Lung (tissue), 12 donors: ENCODE measurements around the gene MUC20. TPM values are rescaled to one million over a fixed set of nuclear protein-coding genes. Genes with fewer than 3 reads are reported as not detected.
"Not testable (repeated sequence)": the region's sequence is repeated elsewhere in the genome, so short reads cannot be mapped to it uniquely, and the experiment has no call there.

Experiments used
- ATAC-seq: fragments of 200-7000 bp; cut with Tn5 transposase; one replicate; pipeline ENCODE4 v1.9.1; 2020; ENCODE audit warnings: moderate number of reproducible peaks; ENCODE audit not compliant: insufficient read depth, low FRiP score
- DNase-seq, 3 donors: peaks; one replicate each; pipeline ENCODE4 v3.0.0-alpha.2; 2013 to 2017
- H3K27ac ChIP-seq, 2 donors: one replicate each; pipeline ENCODE4 v1.5.1; 2013; ENCODE audit warnings: mild to moderate bottlenecking in 2 of 2, moderate library complexity in 2 of 2, control low read depth in 1 of 2, inconsistent platforms in 1 of 2, low read depth in 1 of 2, low read length in 1 of 2
- H3K27me3 ChIP-seq, 3 donors: one replicate each; pipeline ENCODE4 v1.5.1; 2013; ENCODE audit warnings: low read length in 2 of 3; ENCODE audit not compliant: control insufficient read depth in 3 of 3, insufficient read depth in 3 of 3
- H3K36me3 ChIP-seq, 4 donors: one replicate each; pipeline ENCODE4 v1.5.1; 2013; ENCODE audit warnings: low read length in 4 of 4, mild to moderate bottlenecking in 1 of 4, moderate library complexity in 1 of 4; ENCODE audit not compliant: control insufficient read depth in 4 of 4, insufficient read depth in 4 of 4
- H3K4me1 ChIP-seq, 5 donors: one replicate each; pipeline ENCODE4 v1.5.1; 2013; ENCODE audit warnings: low read length in 5 of 5, mild to moderate bottlenecking in 2 of 5, moderate library complexity in 1 of 5; ENCODE audit not compliant: control insufficient read depth in 5 of 5, insufficient read depth in 5 of 5
- H3K4me3 ChIP-seq: one replicate; pipeline ENCODE4 v1.5.1; 2013; ENCODE audit warnings: mild to moderate bottlenecking, control low read depth, moderate library complexity
- H3K9ac ChIP-seq, 2 donors: one replicate each; pipeline ENCODE4 v1.5.1; 2013; ENCODE audit warnings: low read length in 2 of 2, control low read depth in 1 of 2; ENCODE audit not compliant: insufficient read depth in 1 of 2
- H3K9me3 ChIP-seq, 4 donors: one replicate each; pipeline ENCODE4 v1.5.1; 2013; ENCODE audit warnings: low read length in 3 of 4, mild to moderate bottlenecking in 1 of 4, moderate library complexity in 1 of 4; ENCODE audit not compliant: control insufficient read depth in 4 of 4, insufficient read depth in 3 of 4
- CTCF ChIP-seq: IDR thresholded peaks from 2 replicates; pipeline ENCODE4 v1.5.1; 2012; ENCODE audit warnings: mild to moderate bottlenecking; ENCODE audit errors: control extremely low read depth, extremely low read depth
- WGBS, 2 donors: extraction: QIAGEN DNeasy Blood & Tissue Kit; methylation state at CpG; one replicate each; pipeline ENCODE4 v1.1.7; 2013; 5-methylcytosine and 5-hydroxymethylcytosine counted together
- polyA plus RNA-seq, 2 donors: library from polyadenylated mRNA; stranded (reverse); fragments of 200-250 nt; gene quantifications; one replicate each; pipeline ENCODE4 v1.2.1, GENCODE V29; 2013
- total RNA-seq, 2 donors: library from RNA; depleted of rRNA in 1 of 2; stranded (reverse); fragments of >200 nt in 1 of 2; gene quantifications; one replicate each; pipeline ENCODE4 v1.2.1, GENCODE V29; 2014 to 2021
- donor health status: control.
- donor health status: control.
- donor health status: Bipolar disorder and iron deficiency.
- donor health status: healthy.
- donor health status: DM: yes; HTN: yes; CAD: no.

MUC20 gene
- total and polyA plus RNA-seq, 4 donors, result 11.0 to 23.9 (median 18.2) TPM

- ATAC-seq, result no peak
- Histone ChIP-seq H3K9ac (no peak overlapping the region), H3K36me3 (peaks cover 13 to 34% (median 21%) of the 10 kb centered on the region in 4 donors), H3K4me3 (no peak overlapping the region), H3K4me1 (peaks cover 0 to 6% (median 3%) of the 10 kb centered on the region in 5 donors), H3K27me3 (no peaks in the 10 kb centered on the region), H3K27ac (no peak overlapping the region), H3K9me3 (no peaks in the 10 kb centered on the region)
- DNase-seq, result no peak
- WGBS, 2 donors, result 89 to 91% methylated on average over 9 of the region's 9 CpGs
- no peak for TF ChIP-seq CTCF
These were observed 29.8 kb upstream of the MUC20 start for GRCh38 chr3:195690951-195691350.

DNA sequence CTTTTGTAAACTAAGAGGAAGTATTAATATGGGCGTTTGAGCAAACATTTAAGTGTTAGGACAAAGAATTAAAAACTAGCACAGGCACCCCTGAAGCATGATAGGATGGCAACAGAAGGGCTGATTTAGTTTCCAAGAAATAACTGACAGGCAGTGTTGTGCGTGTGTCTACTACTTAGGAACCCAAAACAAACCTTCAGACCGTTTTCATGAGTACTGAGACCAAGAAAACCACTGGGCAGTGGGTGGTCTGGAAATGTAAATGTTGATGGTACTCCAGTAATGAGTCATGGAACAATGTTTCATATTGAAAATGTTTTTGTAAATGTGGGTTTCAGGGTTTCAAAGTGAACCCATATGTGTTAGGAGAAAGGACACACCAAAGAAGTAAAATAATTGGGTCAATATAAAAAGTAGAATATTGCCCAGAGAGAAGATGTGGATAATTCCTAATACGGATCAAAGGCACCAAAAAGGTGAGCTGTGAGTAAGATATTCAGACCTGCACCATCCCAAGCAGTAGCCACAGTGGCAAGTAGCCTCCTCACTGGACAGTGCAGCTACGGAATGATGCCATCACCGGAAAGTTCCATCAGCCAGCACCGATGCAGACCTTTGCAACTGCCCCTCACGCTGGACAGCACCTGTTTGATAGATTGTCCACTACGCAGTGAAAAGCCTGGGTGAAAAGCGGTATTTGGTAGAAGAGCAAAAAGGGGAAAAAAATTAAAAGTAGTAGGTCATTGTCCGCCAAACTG, 29.0 kb upstream of the MUC20 start:
- H3K4me1 ChIP-seq, H3K9me3 ChIP-seq, H3K27me3 ChIP-seq, ATAC-seq, H3K4me3 ChIP-seq, DNase-seq, H3K27ac ChIP-seq, H3K9ac ChIP-seq: not testable (repeated sequence)
- peaks cover 13 to 34% (median 20%) of the 10 kb centered on the region in 4 donors for H3K36me3 ChIP-seq
- 95 to 96% methylated on average over 8 of the region's 11 CpGs for WGBS, 2 donors

DNA sequence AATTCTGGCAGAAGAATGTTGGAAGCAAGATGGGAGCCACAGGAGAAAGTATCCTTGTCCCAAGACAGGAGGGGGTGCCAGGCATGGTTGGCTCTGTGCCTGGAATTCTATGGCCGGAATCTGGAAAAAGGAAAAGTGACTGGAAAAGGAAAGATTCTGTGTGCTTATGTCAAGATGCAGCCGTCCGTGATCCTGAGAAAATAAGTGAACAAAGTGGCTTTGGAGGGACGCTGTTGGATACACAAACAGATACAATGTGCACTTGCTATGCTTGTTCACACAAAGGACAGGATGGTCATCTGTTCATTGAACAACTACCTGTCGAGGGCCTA, 28.5 kb upstream of the MUC20 start:
- Histone ChIP-seq H3K36me3 (peaks cover 13 to 36% (median 20%) of the 10 kb centered on the region in 4 donors), H3K9ac (no peak overlapping the region), H3K27me3 (no peaks in the 10 kb centered on the region), H3K4me3 (no peak overlapping the region), H3K4me1 (peaks cover 0 to 6% (median 3%) of the 10 kb centered on the region in 5 donors), H3K27ac (no peak overlapping the region), H3K9me3 (no peaks in the 10 kb centered on the region)
- DNase-seq (peak in 1 of 3 donors; percentile 25), ATAC-seq (no peak)
- TF ChIP-seq CTCF, result no peak
- WGBS, 2 donors, result 83 to 92% methylated on average over 5 of the region's 5 CpGs

- TF ChIP-seq CTCF, result no peak
- peaks cover 13 to 35% (median 20%) of the 10 kb centered on the region in 4 donors for H3K36me3 ChIP-seq
- WGBS, 2 donors, result 77 to 92% methylated on average over 5 of the region's 5 CpGs
- ATAC-seq (no peak), DNase-seq (no peak)
- no peaks in the 10 kb centered on the region for H3K27me3 ChIP-seq
- H3K9ac ChIP-seq, result no peak overlapping the region
- no peaks in the 10 kb centered on the region for H3K9me3 ChIP-seq
- H3K27ac ChIP-seq, result no peak overlapping the region
- peaks cover 0 to 6% (median 3%) of the 10 kb centered on the region in 5 donors for H3K4me1 ChIP-seq
- no peak overlapping the region for H3K4me3 ChIP-seq
These were observed 27.9 kb upstream of the MUC20 start for GRCh38 chr3:195692781-195693427.
